Measurements from ENCODE around the gene C10orf105. TPM values are rescaled to one million over a fixed set of nuclear protein-coding genes. Genes with fewer than 3 reads are reported as not detected.
A peak's percentile ranks its signal among the peaks of the same experiment; 100 is the strongest.

C10orf105 gene
- total RNA-seq, 2 experiments from 2014 or later, result 0.24 to 0.41 TPM

GRCh38 chr10:71717551-71717951 is 2.0 kb downstream of the C10orf105 start:
- H3K27me3 Mint-ChIP-seq, result no peaks in the 10 kb centered on the region
- H3K4me1 Mint-ChIP-seq, result peaks cover 47% of the 10 kb centered on the region
- H3K36me3 Mint-ChIP-seq, result no peaks in the 10 kb centered on the region
- H3K4me3 Mint-ChIP-seq, result no peak overlapping the region
- no peak overlapping the region for H3K27ac Mint-ChIP-seq
- H3K9me3 Mint-ChIP-seq, result no peaks in the 10 kb centered on the region
- DNase-seq, result no peak

- peaks cover 49% of the 10 kb centered on the region for H3K4me1 Mint-ChIP-seq
- no peaks in the 10 kb centered on the region for H3K9me3 Mint-ChIP-seq
- no peaks in the 10 kb centered on the region for H3K27me3 Mint-ChIP-seq
- no peak overlapping the region for H3K4me3 Mint-ChIP-seq
- H3K27ac Mint-ChIP-seq, result no peak overlapping the region
- no peaks in the 10 kb centered on the region for H3K36me3 Mint-ChIP-seq
- no peak for DNase-seq
Observed at GRCh38 chr10:71717056-71717455, 2.5 kb downstream of the C10orf105 start.

GRCh38 chr10:71716426-71716825 is 3.2 kb downstream of the C10orf105 start:
- no peak overlapping the region for H3K27ac Mint-ChIP-seq
- no peak for DNase-seq
- H3K36me3 Mint-ChIP-seq, result no peaks in the 10 kb centered on the region
- peaks cover 50% of the 10 kb centered on the region for H3K4me1 Mint-ChIP-seq
- no peaks in the 10 kb centered on the region for H3K9me3 Mint-ChIP-seq
- no peaks in the 10 kb centered on the region for H3K27me3 Mint-ChIP-seq
- H3K4me3 Mint-ChIP-seq, result no peak overlapping the region

GRCh38 chr10:71715860-71716259 is 3.7 kb downstream of the C10orf105 start:
- Mint-ChIP-seq H3K4me3 (no peak overlapping the region), H3K9me3 (no peaks in the 10 kb centered on the region), H3K27me3 (no peaks in the 10 kb centered on the region), H3K36me3 (no peaks in the 10 kb centered on the region), H3K4me1 (peaks cover 47% of the 10 kb centered on the region), H3K27ac (peak overlapping the region; percentile 65)
- DNase-seq, result no peak

GRCh38 chr10:71715026-71715425 is 4.6 kb downstream of the C10orf105 start:
- Mint-ChIP-seq H3K27ac (peak overlapping the region; percentile 73), H3K27me3 (no peaks in the 10 kb centered on the region), H3K4me3 (no peak overlapping the region), H3K36me3 (no peaks in the 10 kb centered on the region), H3K4me1 (peaks cover 49% of the 10 kb centered on the region), H3K9me3 (no peaks in the 10 kb centered on the region)
- no peak for DNase-seq

- Mint-ChIP-seq H3K4me1 (peaks cover 50% of the 10 kb centered on the region), H3K36me3 (no peaks in the 10 kb centered on the region), H3K27ac (peak overlapping the region; percentile 100), H3K27me3 (no peaks in the 10 kb centered on the region), H3K4me3 (peak overlapping the region; percentile 87), H3K9me3 (no peaks in the 10 kb centered on the region)
- DNase-seq, result no peak
Observed at GRCh38 chr10:71714592-71714991, 5.0 kb downstream of the C10orf105 start.

GRCh38 chr10:71714031-71714410 is 5.6 kb downstream of the C10orf105 start:
- Mint-ChIP-seq H3K27me3 (no peaks in the 10 kb centered on the region), H3K9me3 (no peaks in the 10 kb centered on the region), H3K36me3 (no peaks in the 10 kb centered on the region), H3K4me1 (peaks cover 49% of the 10 kb centered on the region), H3K27ac (peak overlapping the region; percentile 100), H3K4me3 (peak overlapping the region; percentile 87)
- no peak for DNase-seq

- H3K27ac Mint-ChIP-seq, result peak overlapping the region; percentile 100
- no peaks in the 10 kb centered on the region for H3K27me3 Mint-ChIP-seq
- no peaks in the 10 kb centered on the region for H3K36me3 Mint-ChIP-seq
- DNase-seq, result peak; percentile 56
- peak overlapping the region; percentile 87 for H3K4me3 Mint-ChIP-seq
- no peaks in the 10 kb centered on the region for H3K9me3 Mint-ChIP-seq
- H3K4me1 Mint-ChIP-seq, result peaks cover 50% of the 10 kb centered on the region
Observed at GRCh38 chr10:71713135-71714030, 6.2 kb downstream of the C10orf105 start.

- no peaks in the 10 kb centered on the region for H3K36me3 Mint-ChIP-seq
- DNase-seq, result peak; percentile 47
- H3K4me1 Mint-ChIP-seq, result peaks cover 55% of the 10 kb centered on the region
- no peaks in the 10 kb centered on the region for H3K9me3 Mint-ChIP-seq
- peak overlapping the region; percentile 87 for H3K4me3 Mint-ChIP-seq
- H3K27me3 Mint-ChIP-seq, result no peaks in the 10 kb centered on the region
- H3K27ac Mint-ChIP-seq, result peak overlapping the region; percentile 100
Observed at GRCh38 chr10:71712572-71713134, 6.9 kb downstream of the C10orf105 start.

- H3K27ac Mint-ChIP-seq, result peak overlapping the region; percentile 100
- H3K4me1 Mint-ChIP-seq, result peaks cover 55% of the 10 kb centered on the region
- no peaks in the 10 kb centered on the region for H3K27me3 Mint-ChIP-seq
- peak overlapping the region; percentile 32 for H3K4me3 Mint-ChIP-seq
- no peaks in the 10 kb centered on the region for H3K36me3 Mint-ChIP-seq
- DNase-seq, result no peak
- no peaks in the 10 kb centered on the region for H3K9me3 Mint-ChIP-seq
Observed at GRCh38 chr10:71712170-71712569, 7.4 kb downstream of the C10orf105 start.

GRCh38 chr10:71711052-71711623 is 8.4 kb downstream of the C10orf105 start:
- Mint-ChIP-seq H3K27me3 (no peaks in the 10 kb centered on the region), H3K27ac (no peak overlapping the region), H3K36me3 (no peaks in the 10 kb centered on the region), H3K4me3 (no peak overlapping the region), H3K9me3 (no peaks in the 10 kb centered on the region), H3K4me1 (peaks cover 54% of the 10 kb centered on the region)
- DNase-seq, result no peak

GRCh38 chr10:71710519-71710918 is 9.1 kb downstream of the C10orf105 start:
- no peaks in the 10 kb centered on the region for H3K9me3 Mint-ChIP-seq
- H3K4me1 Mint-ChIP-seq, result peaks cover 50% of the 10 kb centered on the region
- no peak overlapping the region for H3K4me3 Mint-ChIP-seq

GRCh38 chr10:71708897-71709882 is 10.4 kb downstream of the C10orf105 start:
- Mint-ChIP-seq H3K9me3 (no peaks in the 10 kb centered on the region), H3K4me3 (no peak overlapping the region), H3K27me3 (no peaks in the 10 kb centered on the region), H3K27ac (no peak overlapping the region), H3K36me3 (no peaks in the 10 kb centered on the region), H3K4me1 (peaks cover 41% of the 10 kb centered on the region)
- no peak for DNase-seq

More at GRCh38 chr10:71710519-71710918, 9.1 kb downstream of the C10orf105 start:
- Mint-ChIP-seq H3K27ac (no peak overlapping the region), H3K36me3 (no peaks in the 10 kb centered on the region), H3K27me3 (no peaks in the 10 kb centered on the region)
- DNase-seq, result no peak

GRCh38 chr10:71708301-71708703 is 11.3 kb downstream of the C10orf105 start:
- H3K27ac Mint-ChIP-seq, result no peak overlapping the region
- no peak overlapping the region for H3K4me3 Mint-ChIP-seq
- no peaks in the 10 kb centered on the region for H3K27me3 Mint-ChIP-seq
- H3K9me3 Mint-ChIP-seq, result no peaks in the 10 kb centered on the region
- H3K36me3 Mint-ChIP-seq, result no peaks in the 10 kb centered on the region
- peak; percentile 67 for DNase-seq
- H3K4me1 Mint-ChIP-seq, result peaks cover 32% of the 10 kb centered on the region
